Measurements from ENCODE around the gene KCNJ18. TPM values are rescaled to one million over a fixed set of nuclear protein-coding genes. Genes with fewer than 3 reads are reported as not detected.

Gene KCNJ18
- total RNA-seq, 3 donors from 2014 or later = not detected

GRCh38 chr17:21676281-21677111 lies 15.8 kb upstream of the KCNJ18 start:
- H3K4me3 ChIP-seq = no peak overlapping the region
- no peak for DNase-seq
- H3K4me1 ChIP-seq (ENCODE audit: low read depth) = no peaks in the 10 kb centered on the region
- no peak for ATAC-seq
- H3K36me3 ChIP-seq (ENCODE audit: low read depth) = no peaks in the 10 kb centered on the region
- H3K9me3 ChIP-seq = peaks cover 12% of the 10 kb centered on the region
- TF ChIP-seq CTCF (IDR thresholded peaks at IDR 0.05) = no peak
- intact Hi-C loops (cut with DNase I, micrococcal nuclease) = no loop called here

- no peak for ATAC-seq
- no peaks in the 10 kb centered on the region for H3K4me1 ChIP-seq (ENCODE audit: low read depth)
- DNase-seq = no peak
- intact Hi-C loops (cut with DNase I, micrococcal nuclease) = no loop called here
- no peak overlapping the region for H3K4me3 ChIP-seq
- no peaks in the 10 kb centered on the region for H3K36me3 ChIP-seq (ENCODE audit: low read depth)
- TF ChIP-seq CTCF (IDR thresholded peaks at IDR 0.05) = no peak
- H3K9me3 ChIP-seq = peaks cover 12% of the 10 kb centered on the region
These were observed 15.0 kb upstream of the KCNJ18 start for GRCh38 chr17:21677126-21677910.

GRCh38 chr17:21677911-21678310 lies 14.4 kb upstream of the KCNJ18 start:
- Histone ChIP-seq H3K36me3 (ENCODE audit: low read depth) (no peaks in the 10 kb centered on the region), H3K4me1 (ENCODE audit: low read depth) (no peaks in the 10 kb centered on the region), H3K4me3 (no peak overlapping the region), H3K9me3 (peaks cover 12% of the 10 kb centered on the region)
- intact Hi-C loops (cut with DNase I, micrococcal nuclease) = no loop called here
- TF ChIP-seq CTCF (IDR thresholded peaks at IDR 0.05) = no peak
- DNase-seq (no peak), ATAC-seq (no peak)

GRCh38 chr17:21678393-21679081 lies 13.8 kb upstream of the KCNJ18 start:
- Histone ChIP-seq H3K4me3 (no peak overlapping the region), H3K36me3 (ENCODE audit: low read depth) (no peaks in the 10 kb centered on the region), H3K4me1 (ENCODE audit: low read depth) (no peaks in the 10 kb centered on the region), H3K9me3 (peaks cover 12% of the 10 kb centered on the region)
- ATAC-seq = no peak
- no peak for TF ChIP-seq CTCF (IDR thresholded peaks at IDR 0.05)
- intact Hi-C loops (cut with DNase I, micrococcal nuclease) = no loop called here
- peak in 2 of 3 donors; percentile 40 to 63 for DNase-seq

GRCh38 chr17:21679256-21680146 lies 12.8 kb upstream of the KCNJ18 start:
- DNase-seq = peak in 1 of 3 donors; percentile 24
- ATAC-seq = no peak
- Histone ChIP-seq H3K4me3 (no peak overlapping the region), H3K36me3 (ENCODE audit: low read depth) (no peaks in the 10 kb centered on the region), H3K9me3 (peaks cover 2% of the 10 kb centered on the region), H3K4me1 (ENCODE audit: low read depth) (no peaks in the 10 kb centered on the region)
- intact Hi-C loops (cut with DNase I, micrococcal nuclease) = no loop called here
- no peak for TF ChIP-seq CTCF (IDR thresholded peaks at IDR 0.05)

Data from mucosa of descending colon (tissue), 3 donors.